Measurements from ENCODE around the gene MTFR1L.

MTFR1L gene

DNA sequence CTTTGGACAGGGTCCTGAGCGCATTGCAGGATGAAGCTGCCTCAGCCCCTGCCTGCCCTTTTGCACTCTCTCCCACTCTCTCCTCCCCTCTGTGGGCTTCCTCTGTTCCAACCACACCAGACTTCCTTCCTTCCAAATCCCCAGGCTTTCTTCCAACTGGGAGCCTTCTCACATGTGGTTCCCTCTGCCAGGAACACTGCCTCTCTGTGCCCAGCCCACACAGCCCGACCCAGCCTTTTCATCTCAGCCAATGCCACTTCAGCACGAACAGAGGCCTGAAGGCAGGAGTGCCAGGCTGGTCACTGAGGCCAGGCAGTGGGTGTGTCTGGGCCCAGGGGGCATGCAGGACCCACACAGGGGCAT, 13.9 kb upstream of the MTFR1L start:
- no peaks in the 10 kb centered on the region for H3K36me3 ChIP-seq (ENCODE audit: insufficient read depth, low read length)
- no peak overlapping the region for H3K4me2 ChIP-seq (ENCODE audit: low read length)
- H3K9me3 ChIP-seq (ENCODE audit: low read length): no peaks in the 10 kb centered on the region
- H3K4me3 ChIP-seq (ENCODE audit: low read depth, low read length, poor library complexity, severe bottlenecking): no peak overlapping the region
- no peaks in the 10 kb centered on the region for H3F3A ChIP-seq (ENCODE audit: insufficient read depth, low read length)
- no peaks in the 10 kb centered on the region for H3K79me2 ChIP-seq (ENCODE audit: insufficient read depth, low read length)
- H2AFZ ChIP-seq (ENCODE audit: low read length): no peak overlapping the region
- H3K4me1 ChIP-seq (ENCODE audit: insufficient read depth, low read length, severe bottlenecking): peaks cover 28% of the 10 kb centered on the region
- no peaks in the 10 kb centered on the region for H3K9me2 ChIP-seq (ENCODE audit: low read depth, low read length)
- H4K20me1 ChIP-seq (ENCODE audit: insufficient read depth, low read length): no peaks in the 10 kb centered on the region
- H3K27ac ChIP-seq (ENCODE audit: low read depth, low read length, poor library complexity, severe bottlenecking): no peak overlapping the region
- TF ChIP-seq, protein P1, sequence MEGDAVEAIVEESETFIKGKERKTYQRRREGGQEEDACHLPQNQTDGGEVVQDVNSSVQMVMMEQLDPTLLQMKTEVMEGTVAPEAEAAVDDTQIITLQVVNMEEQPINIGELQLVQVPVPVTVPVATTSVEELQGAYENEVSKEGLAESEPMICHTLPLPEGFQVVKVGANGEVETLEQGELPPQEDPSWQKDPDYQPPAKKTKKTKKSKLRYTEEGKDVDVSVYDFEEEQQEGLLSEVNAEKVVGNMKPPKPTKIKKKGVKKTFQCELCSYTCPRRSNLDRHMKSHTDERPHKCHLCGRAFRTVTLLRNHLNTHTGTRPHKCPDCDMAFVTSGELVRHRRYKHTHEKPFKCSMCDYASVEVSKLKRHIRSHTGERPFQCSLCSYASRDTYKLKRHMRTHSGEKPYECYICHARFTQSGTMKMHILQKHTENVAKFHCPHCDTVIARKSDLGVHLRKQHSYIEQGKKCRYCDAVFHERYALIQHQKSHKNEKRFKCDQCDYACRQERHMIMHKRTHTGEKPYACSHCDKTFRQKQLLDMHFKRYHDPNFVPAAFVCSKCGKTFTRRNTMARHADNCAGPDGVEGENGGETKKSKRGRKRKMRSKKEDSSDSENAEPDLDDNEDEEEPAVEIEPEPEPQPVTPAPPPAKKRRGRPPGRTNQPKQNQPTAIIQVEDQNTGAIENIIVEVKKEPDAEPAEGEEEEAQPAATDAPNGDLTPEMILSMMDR (IDR thresholded peaks at IDR 0.05; ENCODE audit: low read length): no peak
- TF ChIP-seq EZH2 (IDR thresholded peaks at IDR 0.05; ENCODE audit: borderline replicate concordance, low read length): no peak
- no peak overlapping the region for H3K9ac ChIP-seq (ENCODE audit: low read length)
- no peaks in the 10 kb centered on the region for H3K27me3 ChIP-seq (ENCODE audit: insufficient read depth, low read length)

DNA sequence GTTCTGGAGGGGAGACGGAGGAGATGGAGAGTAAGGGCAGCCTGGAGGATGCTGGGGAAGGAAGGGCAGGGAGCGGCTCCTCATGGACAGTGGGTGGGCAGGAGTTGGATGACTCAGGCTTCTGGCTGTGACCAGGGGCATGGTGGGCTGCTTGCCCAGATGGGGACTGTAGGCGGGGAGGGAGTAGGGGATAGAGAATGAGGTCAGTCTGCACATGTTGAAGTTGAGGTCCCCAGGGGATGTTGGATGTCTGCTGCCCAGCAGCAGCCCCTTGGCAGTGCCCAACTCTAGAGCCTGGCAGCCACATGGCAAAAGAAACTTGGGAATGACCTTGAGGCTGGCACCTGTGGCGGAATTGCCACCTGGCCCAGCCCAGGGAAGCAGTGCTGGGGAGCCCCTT, 13.3 kb upstream of the MTFR1L start:
- Histone ChIP-seq H3K9me2 (ENCODE audit: low read depth, low read length) (no peaks in the 10 kb centered on the region), H3K4me3 (ENCODE audit: low read depth, low read length, poor library complexity, severe bottlenecking) (no peak overlapping the region), H4K20me1 (ENCODE audit: insufficient read depth, low read length) (no peaks in the 10 kb centered on the region), H3K9me3 (ENCODE audit: low read length) (no peaks in the 10 kb centered on the region), H3K79me2 (ENCODE audit: insufficient read depth, low read length) (no peaks in the 10 kb centered on the region), H3K4me1 (ENCODE audit: insufficient read depth, low read length, severe bottlenecking) (peaks cover 26% of the 10 kb centered on the region), H3K36me3 (ENCODE audit: insufficient read depth, low read length) (no peaks in the 10 kb centered on the region), H3K27ac (ENCODE audit: low read depth, low read length, poor library complexity, severe bottlenecking) (no peak overlapping the region), H3K27me3 (ENCODE audit: insufficient read depth, low read length) (no peaks in the 10 kb centered on the region), H3K4me2 (ENCODE audit: low read length) (no peak overlapping the region), H3K9ac (ENCODE audit: low read length) (no peak overlapping the region), H2AFZ (ENCODE audit: low read length) (no peak overlapping the region), H3F3A (ENCODE audit: insufficient read depth, low read length) (no peaks in the 10 kb centered on the region)
- TF ChIP-seq, protein P1 (IDR thresholded peaks at IDR 0.05; ENCODE audit: low read length): no peak
- no peak for TF ChIP-seq EZH2 (IDR thresholded peaks at IDR 0.05; ENCODE audit: borderline replicate concordance, low read length)

DNA sequence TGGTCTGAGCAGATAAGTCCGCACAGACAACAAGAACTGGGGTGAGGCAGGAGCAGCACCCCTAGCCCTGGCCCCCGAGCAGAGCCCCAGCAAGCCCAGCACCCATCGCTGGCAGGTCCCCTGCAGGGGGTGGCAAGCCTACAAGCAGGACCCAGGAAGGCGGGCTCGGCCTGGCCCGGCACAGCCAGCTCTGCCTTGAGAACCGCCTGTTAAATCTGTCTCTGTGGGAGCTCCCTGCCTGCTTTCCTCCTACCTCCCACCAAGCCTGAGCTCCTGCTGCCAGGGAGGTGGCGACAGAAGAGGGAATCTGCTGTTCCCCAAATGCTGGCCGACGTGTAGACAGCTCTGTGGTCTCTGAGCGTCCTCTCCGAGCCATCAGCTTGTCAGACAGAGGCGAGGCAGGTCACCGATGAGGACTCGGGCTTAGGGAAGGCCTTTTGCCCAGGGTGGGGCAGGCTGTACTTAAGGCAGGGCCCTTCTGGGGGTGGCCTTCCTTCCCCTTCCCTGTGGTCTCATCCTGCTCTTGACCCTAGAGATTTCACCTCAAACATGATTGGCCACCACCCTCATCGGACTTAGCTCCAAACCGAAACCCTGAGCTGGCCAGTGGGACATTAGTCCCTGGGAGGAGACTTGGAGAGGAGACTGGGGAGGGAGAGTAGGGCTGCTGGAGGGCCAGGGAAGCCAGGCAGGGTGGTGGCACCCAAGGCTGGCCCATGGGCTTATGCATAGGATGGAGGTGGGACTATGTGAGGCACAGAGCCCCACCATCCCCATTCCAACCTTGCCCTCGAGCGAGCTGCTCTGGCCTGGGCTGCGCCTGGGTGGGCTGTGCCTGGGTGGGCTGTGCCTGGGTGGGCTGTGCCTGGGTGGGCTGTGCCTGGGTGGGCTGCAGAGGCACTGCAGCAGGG, 12.0 kb upstream of the MTFR1L start:
- Histone ChIP-seq H3K4me1 (ENCODE audit: insufficient read depth, low read length, severe bottlenecking) (peaks cover 23% of the 10 kb centered on the region), H3K9me3 (ENCODE audit: low read length) (no peaks in the 10 kb centered on the region), H3K4me3 (ENCODE audit: low read depth, low read length, poor library complexity, severe bottlenecking) (no peak overlapping the region), H3F3A (ENCODE audit: insufficient read depth, low read length) (no peaks in the 10 kb centered on the region), H4K20me1 (ENCODE audit: insufficient read depth, low read length) (no peaks in the 10 kb centered on the region), H3K27ac (ENCODE audit: low read depth, low read length, poor library complexity, severe bottlenecking) (no peak overlapping the region), H3K4me2 (ENCODE audit: low read length) (no peak overlapping the region), H3K9ac (ENCODE audit: low read length) (no peak overlapping the region), H2AFZ (ENCODE audit: low read length) (no peak overlapping the region), H3K9me2 (ENCODE audit: low read depth, low read length) (no peaks in the 10 kb centered on the region), H3K36me3 (ENCODE audit: insufficient read depth, low read length) (no peaks in the 10 kb centered on the region), H3K79me2 (ENCODE audit: insufficient read depth, low read length) (no peaks in the 10 kb centered on the region), H3K27me3 (ENCODE audit: insufficient read depth, low read length) (no peaks in the 10 kb centered on the region)
- TF ChIP-seq, protein P1 (IDR thresholded peaks at IDR 0.05; ENCODE audit: low read length): no peak
- TF ChIP-seq EZH2 (IDR thresholded peaks at IDR 0.05; ENCODE audit: borderline replicate concordance, low read length): no peak
